DMS153 (cell line): Measurements from ENCODE around the gene SLC51B.
"Not testable (repeated sequence)": the region's sequence is repeated elsewhere in the genome, so short reads cannot be mapped to it uniquely, and the experiment has no call there.

Experiments used
- DNase-seq: peaks from one replicate; lab custom pipeline; 2025; lab: John Stamatoyannopoulos, UW

Gene SLC51B

GRCh38 chr15:65066635-65067316, 21.6 kb downstream of the SLC51B start:
- no peak for DNase-seq

- no peak for DNase-seq
These were observed 22.1 kb downstream of the SLC51B start for GRCh38 chr15:65067317-65067644.

GRCh38 chr15:65067645-65068402, 22.6 kb downstream of the SLC51B start, which contains the start of gene RASL12:
RASL12 (minus strand) TSS chr15:65067991; CDS start chr15:65067835, 156 bp downstream.
- DNase-seq = no peak

GRCh38 chr15:65068403-65068788, 23.2 kb downstream of the SLC51B start:
- no peak for DNase-seq

- no peak for DNase-seq
These were observed 24.0 kb downstream of the SLC51B start for GRCh38 chr15:65069179-65069578.

- no peak for DNase-seq
These were observed 24.8 kb downstream of the SLC51B start for GRCh38 chr15:65069779-65070546.

- no peak for DNase-seq
These were observed 26.2 kb downstream of the SLC51B start for GRCh38 chr15:65071381-65071811.

- no peak for DNase-seq
These were observed 26.8 kb downstream of the SLC51B start for GRCh38 chr15:65072027-65072426.

- no peak for DNase-seq
These were observed 27.4 kb downstream of the SLC51B start for GRCh38 chr15:65072617-65073016.

- not testable (repeated sequence) for DNase-seq
These were observed 29.8 kb downstream of the SLC51B start for GRCh38 chr15:65074946-65075345.

- not testable (repeated sequence) for DNase-seq
These were observed 30.6 kb downstream of the SLC51B start for GRCh38 chr15:65075607-65076395.

- no peak for DNase-seq
These were observed 31.5 kb downstream of the SLC51B start, which contains the start of gene KBTBD13 for GRCh38 chr15:65076486-65077290. KBTBD13 (plus strand) TSS chr15:65076746; CDS start chr15:65076816, 70 bp downstream.

- DNase-seq = no peak
These were observed 32.2 kb downstream of the SLC51B start for GRCh38 chr15:65077291-65077980.

GRCh38 chr15:65077981-65078352, 32.8 kb downstream of the SLC51B start:
- no peak for DNase-seq

- DNase-seq = no peak
These were observed 34.4 kb downstream of the SLC51B start for GRCh38 chr15:65079580-65079979.

- no peak for DNase-seq
These were observed 36.1 kb downstream of the SLC51B start for GRCh38 chr15:65081270-65081669.

- no peak for DNase-seq
These were observed 36.6 kb downstream of the SLC51B start for GRCh38 chr15:65081758-65082157.

- DNase-seq = no peak
These were observed 37.2 kb downstream of the SLC51B start for GRCh38 chr15:65082303-65082953.

GRCh38 chr15:65083262-65083701, 38.1 kb downstream of the SLC51B start:
- no peak for DNase-seq
